ENCODE results near the gene FXR2.
A peak's percentile ranks its signal among the peaks of the same experiment; 100 is the strongest.
"Not testable (repeated sequence)": the region's sequence is repeated elsewhere in the genome, so short reads cannot be mapped to it uniquely, and the experiment has no call there.

FXR2 gene

GRCh38 chr17:7629939-7630571 lies 15.4 kb upstream of the FXR2 start, which contains the start of gene SHBG:
SHBG (plus strand) TSS chr17:7630135; CDS start chr17:7630173, 38 bp downstream.
- DNase-seq (ENCODE audit: low read depth in 2 of 2) = no peak

- DNase-seq (ENCODE audit: low read depth in 2 of 2) = peak; percentile 85 to 86
Observed at GRCh38 chr17:7627250-7628121, 12.8 kb upstream of the FXR2 start, which contains the start of gene SAT2. SAT2 (minus strand) TSS chr17:7627821; CDS start chr17:7627635, 186 bp downstream.

- DNase-seq (ENCODE audit: low read depth in 2 of 2) = no peak
Observed at GRCh38 chr17:7626956-7627249, 12.2 kb upstream of the FXR2 start.

GRCh38 chr17:7626307-7626706 lies 11.6 kb upstream of the FXR2 start:
- no peak for DNase-seq (ENCODE audit: low read depth in 2 of 2)

- not testable (repeated sequence) for DNase-seq (ENCODE audit: low read depth in 2 of 2)
Observed at GRCh38 chr17:7625749-7626148, 11.1 kb upstream of the FXR2 start.

- no peak for DNase-seq (ENCODE audit: low read depth in 2 of 2)
Observed at GRCh38 chr17:7623661-7624060, 9.0 kb upstream of the FXR2 start.

GRCh38 chr17:7620835-7621234 lies 6.1 kb upstream of the FXR2 start:
- no peak for DNase-seq (ENCODE audit: low read depth in 2 of 2)

GRCh38 chr17:7618608-7619007 lies 3.9 kb upstream of the FXR2 start:
- DNase-seq (ENCODE audit: low read depth in 2 of 2) = no peak

GRCh38 chr17:7615265-7615747 lies 609 bp upstream of the FXR2 start:
- no peak for DNase-seq (ENCODE audit: low read depth in 2 of 2)

GRCh38 chr17:7613769-7614424 lies 800 bp downstream of the FXR2 start:
- DNase-seq (ENCODE audit: low read depth in 2 of 2) = no peak

GRCh38 chr17:7612294-7612640 lies 2.4 kb downstream of the FXR2 start:
- DNase-seq (ENCODE audit: low read depth in 2 of 2) = no peak

- no peak for DNase-seq (ENCODE audit: low read depth in 2 of 2)
Observed at GRCh38 chr17:7611635-7612293, 2.9 kb downstream of the FXR2 start.

- no peak for DNase-seq (ENCODE audit: low read depth in 2 of 2)
Observed at GRCh38 chr17:7610641-7611040, 4.1 kb downstream of the FXR2 start.

- no peak for DNase-seq (ENCODE audit: low read depth in 2 of 2)
Observed at GRCh38 chr17:7606280-7606679, 8.4 kb downstream of the FXR2 start.

GRCh38 chr17:7597561-7597960 lies 17.1 kb downstream of the FXR2 start:
- not testable (repeated sequence) for DNase-seq (ENCODE audit: low read depth in 2 of 2)

GRCh38 chr17:7593296-7593695 lies 21.4 kb downstream of the FXR2 start:
- no peak for DNase-seq (ENCODE audit: low read depth in 2 of 2)

- no peak for DNase-seq (ENCODE audit: low read depth in 2 of 2)
Observed at GRCh38 chr17:7592422-7593021, 22.2 kb downstream of the FXR2 start.

- no peak for DNase-seq (ENCODE audit: low read depth in 2 of 2)
Observed at GRCh38 chr17:7591596-7591995, 23.1 kb downstream of the FXR2 start.

- DNase-seq (ENCODE audit: low read depth in 2 of 2) = no peak
Observed at GRCh38 chr17:7590743-7591142, 24.0 kb downstream of the FXR2 start.

- no peak for DNase-seq (ENCODE audit: low read depth in 2 of 2)
Observed at GRCh38 chr17:7589891-7590691, 24.6 kb downstream of the FXR2 start, which contains the start of gene SOX15. SOX15 (minus strand) TSS chr17:7590094; CDS start chr17:7589676, 418 bp downstream.
